ENCODE results near the gene ACSM5.
"Not testable (repeated sequence)": the region's sequence is repeated elsewhere in the genome, so short reads cannot be mapped to it uniquely, and the experiment has no call there.

DNA sequence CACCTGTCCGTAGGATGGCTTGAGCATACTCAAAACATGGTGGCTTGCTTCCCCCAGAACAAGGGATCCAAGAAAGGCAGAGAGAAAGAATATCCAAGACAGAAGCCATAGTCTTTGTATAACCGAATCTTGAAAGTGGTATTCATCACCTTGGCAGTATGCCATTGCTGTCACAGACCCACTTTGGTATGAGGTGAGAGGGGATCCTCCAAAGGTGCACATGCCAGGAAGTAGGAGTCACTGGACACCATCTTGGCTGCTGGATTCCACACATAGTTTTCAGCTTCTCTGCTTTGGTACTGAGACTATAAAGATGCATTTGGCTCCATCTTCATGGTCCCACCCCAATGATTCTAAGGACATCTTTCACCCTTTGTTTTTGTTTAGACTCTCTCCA, 18.1 kb downstream of the ACSM5 start:
- not testable (repeated sequence) for TF ChIP-seq POLR2AphosphoS5, POLR2A, TAF1, SPI1 (IDR thresholded peaks at IDR 0.05; ENCODE audit: low read depth, low read length)
